ENCODE data around the gene PRDM2. TPM values are rescaled to one million over a fixed set of nuclear protein-coding genes. Genes with fewer than 3 reads are reported as not detected.

Gene PRDM2
- total and polyA plus RNA-seq, 11 donors, result 16.1 to 52.7 (median 36.3) TPM

DNA sequence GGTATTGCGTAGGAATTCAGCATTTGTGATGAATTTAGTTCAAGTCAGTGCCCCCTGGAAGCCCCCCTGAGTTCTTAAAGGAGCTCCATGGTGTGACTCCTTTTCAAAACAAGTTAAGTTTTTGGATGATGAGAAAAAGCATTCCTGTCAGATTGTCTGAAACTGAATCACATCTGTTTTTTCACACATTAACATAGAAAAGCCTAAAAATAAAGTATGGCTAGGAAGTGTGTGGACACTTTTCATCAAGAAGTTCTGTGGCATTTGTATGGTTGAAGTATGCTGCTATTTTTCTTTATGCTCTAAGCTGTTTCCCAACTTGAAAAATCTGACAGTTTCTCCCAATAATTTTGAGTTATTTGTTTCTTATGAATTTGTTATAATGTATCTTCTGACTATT is 33.7 kb downstream of the PRDM2 start:
- Histone ChIP-seq H3K4me1 (peaks cover 0 to 44% (median 0%) of the 10 kb centered on the region in 12 donors), H3K4me3 (no peak overlapping the region), H3K9me3 (no peaks in the 10 kb centered on the region), H3K27ac (peak overlapping the region in 1 of 12 donors; percentile 49), H3K36me3 (no peaks in the 10 kb centered on the region), H3K27me3 (no peaks in the 10 kb centered on the region)
- no peak for DNase-seq
- ATAC-seq, result no peak
- 67 to 81% (median 76%) methylated on average over 1 of the region's 1 CpG for WGBS, 4 donors
- intact Hi-C loops (cut with DNase I), result no loop called here
- TF ChIP-seq POLR2A (IDR thresholded peaks at IDR 0.05), result no peak
- TF ChIP-seq, protein P1, sequence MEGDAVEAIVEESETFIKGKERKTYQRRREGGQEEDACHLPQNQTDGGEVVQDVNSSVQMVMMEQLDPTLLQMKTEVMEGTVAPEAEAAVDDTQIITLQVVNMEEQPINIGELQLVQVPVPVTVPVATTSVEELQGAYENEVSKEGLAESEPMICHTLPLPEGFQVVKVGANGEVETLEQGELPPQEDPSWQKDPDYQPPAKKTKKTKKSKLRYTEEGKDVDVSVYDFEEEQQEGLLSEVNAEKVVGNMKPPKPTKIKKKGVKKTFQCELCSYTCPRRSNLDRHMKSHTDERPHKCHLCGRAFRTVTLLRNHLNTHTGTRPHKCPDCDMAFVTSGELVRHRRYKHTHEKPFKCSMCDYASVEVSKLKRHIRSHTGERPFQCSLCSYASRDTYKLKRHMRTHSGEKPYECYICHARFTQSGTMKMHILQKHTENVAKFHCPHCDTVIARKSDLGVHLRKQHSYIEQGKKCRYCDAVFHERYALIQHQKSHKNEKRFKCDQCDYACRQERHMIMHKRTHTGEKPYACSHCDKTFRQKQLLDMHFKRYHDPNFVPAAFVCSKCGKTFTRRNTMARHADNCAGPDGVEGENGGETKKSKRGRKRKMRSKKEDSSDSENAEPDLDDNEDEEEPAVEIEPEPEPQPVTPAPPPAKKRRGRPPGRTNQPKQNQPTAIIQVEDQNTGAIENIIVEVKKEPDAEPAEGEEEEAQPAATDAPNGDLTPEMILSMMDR (IDR thresholded peaks at IDR 0.05), result no peak

DNA sequence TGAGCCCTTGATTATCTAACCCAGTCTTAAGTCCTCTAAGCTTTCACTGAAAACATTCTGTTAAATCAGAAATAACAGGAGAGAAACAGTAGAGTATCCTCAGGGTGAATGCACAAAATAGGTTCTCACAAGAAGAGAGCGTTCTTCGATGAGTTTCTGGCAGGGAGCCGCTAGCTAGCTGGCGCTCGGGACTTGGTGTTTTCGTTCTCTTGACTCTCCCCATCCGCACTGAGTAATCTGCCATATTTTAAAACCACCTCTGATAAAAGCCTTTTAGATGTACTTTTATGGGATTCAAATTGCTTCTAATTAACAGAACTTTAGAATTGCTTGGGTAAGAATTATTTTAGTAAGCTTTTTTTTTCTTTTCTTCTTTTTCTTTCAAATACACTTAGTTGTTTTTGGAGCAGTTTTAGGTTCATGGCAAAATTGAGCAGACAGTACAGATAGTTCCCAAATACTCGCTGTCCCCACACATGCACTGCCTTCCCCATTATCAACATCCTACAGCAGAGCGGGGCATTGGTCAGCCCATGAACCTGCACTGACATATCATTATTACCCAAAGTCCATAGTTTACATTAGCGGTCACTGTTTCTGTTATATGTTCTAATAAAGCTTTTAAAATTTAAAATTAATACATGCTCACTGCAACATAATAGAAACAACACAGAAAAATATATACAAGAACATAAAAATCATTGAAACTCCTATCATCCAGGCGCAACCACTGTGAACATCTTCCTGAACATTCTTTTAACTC is 35.4 kb downstream of the PRDM2 start:
- intact Hi-C loops (cut with DNase I), result no loop called here
- Histone ChIP-seq H3K36me3 (no peaks in the 10 kb centered on the region), H3K9me3 (no peaks in the 10 kb centered on the region), H3K4me1 (peaks cover 0 to 38% (median 0%) of the 10 kb centered on the region in 12 donors), H3K27me3 (no peaks in the 10 kb centered on the region), H3K4me3 (no peak overlapping the region), H3K27ac (no peak overlapping the region)
- DNase-seq (no peak), ATAC-seq (no peak)
- no peak for TF ChIP-seq POLR2A (IDR thresholded peaks at IDR 0.05)
- TF ChIP-seq, protein P1 (IDR thresholded peaks at IDR 0.05), result no peak
- WGBS, 4 donors, result 90 to 96% (median 95%) methylated on average over 11 of the region's 11 CpGs

DNA sequence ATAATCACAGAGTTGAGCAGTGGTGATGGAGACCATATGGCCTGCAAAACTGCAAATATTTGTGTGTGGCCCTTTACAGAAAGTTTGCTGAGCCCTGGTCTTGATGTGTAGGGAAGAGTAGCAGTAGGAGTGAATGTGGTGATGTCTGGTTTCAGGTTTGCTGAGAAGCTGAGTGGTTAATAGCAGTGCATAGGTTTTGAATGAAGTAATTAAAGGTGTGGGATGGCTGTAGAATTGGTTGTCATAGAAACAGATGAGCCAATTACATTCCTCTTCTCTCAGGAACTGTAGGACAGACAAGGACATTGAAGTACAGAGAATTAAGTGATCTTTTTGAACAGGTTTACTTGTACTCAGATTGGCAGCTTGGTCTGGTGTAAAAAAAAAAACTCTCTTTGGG is 37.4 kb downstream of the PRDM2 start:
- H3K36me3 ChIP-seq, result peaks cover 0 to 7% (median 3%) of the 10 kb centered on the region in 9 donors
- no peak overlapping the region for H3K27ac ChIP-seq
- TF ChIP-seq, protein P1 (IDR thresholded peaks at IDR 0.05), result no peak
- TF ChIP-seq POLR2A (IDR thresholded peaks at IDR 0.05), result no peak
- H3K27me3 ChIP-seq, result no peaks in the 10 kb centered on the region
- H3K4me1 ChIP-seq, result peaks cover 0 to 19% (median 0%) of the 10 kb centered on the region in 12 donors
- intact Hi-C loops (cut with DNase I), result no loop called here
- ATAC-seq (no peak), DNase-seq (no peak)
- no peak overlapping the region for H3K4me3 ChIP-seq
- no peaks in the 10 kb centered on the region for H3K9me3 ChIP-seq

DNA sequence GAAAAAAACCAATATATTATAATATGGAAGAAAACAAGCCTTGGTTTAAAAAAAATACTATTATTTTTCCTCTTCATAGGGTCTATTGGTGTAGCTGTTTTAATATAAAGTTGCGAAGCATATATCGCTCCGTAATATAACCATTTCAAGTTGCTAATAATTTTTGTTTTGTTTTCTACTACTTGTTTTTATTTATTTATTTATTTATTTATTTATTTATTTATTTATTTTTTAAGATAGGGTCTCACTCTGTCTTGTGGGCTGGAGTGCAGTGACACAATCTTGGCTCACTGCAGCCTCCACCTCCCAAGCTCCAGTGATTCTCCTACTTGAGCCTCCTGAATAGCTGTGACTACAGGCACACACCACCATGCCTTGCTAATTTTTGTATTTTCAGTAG is 46.4 kb downstream of the PRDM2 start:
- 97 to 99% (median 98%) methylated on average over 3 of the region's 3 CpGs for WGBS, 4 donors
- Histone ChIP-seq H3K4me3 (no peak overlapping the region), H3K27me3 (no peaks in the 10 kb centered on the region), H3K36me3 (peaks cover 0 to 25% (median 9%) of the 10 kb centered on the region in 9 donors), H3K9me3 (no peaks in the 10 kb centered on the region), H3K27ac (no peak overlapping the region), H3K4me1 (peaks cover 3 to 23% (median 16%) of the 10 kb centered on the region in 12 donors)
- DNase-seq (no peak), ATAC-seq (no peak)
- TF ChIP-seq, protein P1 (IDR thresholded peaks at IDR 0.05), result no peak
- no peak for TF ChIP-seq POLR2A (IDR thresholded peaks at IDR 0.05)
- intact Hi-C loops (cut with DNase I), result loop anchor here in 3 of 10 donors (5.0 to 10.0 kb wide), 3 partner anchors 44 to 58 kb away; partner anchors contain the start of gene PRDM2 (in 1 of the 3)

Data from heart left ventricle (tissue), 16 donors.